Mesenchymal stem cell (in vitro differentiated cells and primary cell): ENCODE results near the gene CHAC1.

Source experiments
- DNase-seq: peaks from one replicate; pipeline ENCODE4 v3.0.0-alpha.2; 2013
- H2AFZ ChIP-seq: one replicate; pipeline ENCODE4 v1.6.1; 2013; ENCODE audit warnings: low read depth, mild to moderate bottlenecking, control low read depth, inconsistent platforms, low read length, moderate library complexity
- H2AK5ac ChIP-seq: 2 replicates; pipeline ENCODE4 v1.6.1; 2013; ENCODE audit warnings: low read length, moderate library complexity, mild to moderate bottlenecking, inconsistent platforms; ENCODE audit not compliant: severe bottlenecking
- H2BK120ac ChIP-seq: one replicate; pipeline ENCODE4 v1.6.1; 2013; ENCODE audit warnings: low read depth, mild to moderate bottlenecking, inconsistent platforms, low read length, moderate library complexity
- H2BK12ac ChIP-seq, 2 experiments: one replicate each; pipeline ENCODE4 v1.6.1; 2013; ENCODE audit warnings: inconsistent platforms in 2 of 2, low read length in 2 of 2, mild to moderate bottlenecking in 2 of 2, moderate library complexity in 2 of 2, control low read depth in 1 of 2
- H2BK15ac ChIP-seq: one replicate; pipeline ENCODE4 v1.6.1; 2013; ENCODE audit warnings: mild to moderate bottlenecking, low read depth, inconsistent platforms; ENCODE audit not compliant: poor library complexity, severe bottlenecking
- H2BK5ac ChIP-seq: 2 replicates; pipeline ENCODE4 v1.6.1; 2013; ENCODE audit warnings: low read depth, mild to moderate bottlenecking, low read length, control low read depth, inconsistent platforms; ENCODE audit not compliant: poor library complexity, severe bottlenecking
- H3K14ac ChIP-seq, 2 experiments: one replicate each; pipeline ENCODE4 v1.6.1; 2013; ENCODE audit warnings: inconsistent platforms in 2 of 2, low read length in 2 of 2, control low read depth in 1 of 2, mild to moderate bottlenecking in 1 of 2, moderate library complexity in 1 of 2
- H3K18ac ChIP-seq, 2 experiments: one replicate each; pipeline ENCODE4 v1.6.1; 2013; ENCODE audit warnings: inconsistent platforms in 2 of 2, low read length in 2 of 2, control low read depth in 1 of 2, low read depth in 1 of 2, mild to moderate bottlenecking in 1 of 2
- H3K23ac ChIP-seq, 2 experiments: one replicate each; pipeline ENCODE4 v1.6.1; 2013; ENCODE audit warnings: inconsistent platforms in 2 of 2, low read length in 2 of 2, mild to moderate bottlenecking in 2 of 2, moderate library complexity in 2 of 2, control low read depth in 1 of 2
- H3K27ac ChIP-seq: 2 replicates; pipeline ENCODE4 v1.5.1; 2013; ENCODE audit warnings: mild to moderate bottlenecking, moderate library complexity, low read length, control low read depth, inconsistent platforms; ENCODE audit not compliant: poor library complexity, severe bottlenecking
- H3K27me3 ChIP-seq, 2 experiments: 2 replicates each; pipeline versions ENCODE4 v1.6.1 to v1.7.0; 2013; ENCODE audit warnings: low read length in 2 of 2, mild to moderate bottlenecking in 2 of 2, moderate library complexity in 2 of 2, control low read depth in 1 of 2, inconsistent platforms in 1 of 2; ENCODE audit not compliant: control insufficient read depth in 1 of 2, insufficient read depth in 1 of 2
- H3K36me3 ChIP-seq, 2 experiments: 2 replicates each; pipeline versions ENCODE4 v1.6.1 to v1.7.0; 2013; ENCODE audit warnings: low read length in 2 of 2, control low read depth in 1 of 2, inconsistent platforms in 1 of 2, low read depth in 1 of 2, mild to moderate bottlenecking in 1 of 2; ENCODE audit not compliant: insufficient read depth in 2 of 2, control insufficient read depth in 1 of 2
- H3K4ac ChIP-seq, 2 experiments: one replicate each; pipeline ENCODE4 v1.6.1; 2013; ENCODE audit warnings: inconsistent platforms in 2 of 2, low read length in 2 of 2, mild to moderate bottlenecking in 2 of 2, moderate library complexity in 2 of 2, control low read depth in 1 of 2, low read depth in 1 of 2
- H3K4me1 ChIP-seq: 2 replicates; pipeline ENCODE4 v1.6.1; 2013; ENCODE audit warnings: low read depth, low read length, control low read depth; ENCODE audit not compliant: control insufficient read depth, insufficient read depth
- H3K4me2 ChIP-seq: 2 replicates; pipeline ENCODE4 v1.6.1; 2013; ENCODE audit warnings: low read length, mild to moderate bottlenecking, inconsistent platforms; ENCODE audit not compliant: poor library complexity, severe bottlenecking
- H3K4me3 ChIP-seq, 2 experiments: 2 replicates each; pipeline versions ENCODE4 v1.5.1 to v1.7.0; 2013; ENCODE audit warnings: low read length in 2 of 2, mild to moderate bottlenecking in 2 of 2, control low read depth in 1 of 2, low read depth in 1 of 2; ENCODE audit not compliant: insufficient read depth in 1 of 2
- H3K79me1 ChIP-seq: replicated peaks from 2 replicates; pipeline ENCODE4 v1.6.1; 2013; ENCODE audit warnings: mild to moderate bottlenecking, control low read depth, low read length, inconsistent platforms; ENCODE audit not compliant: poor library complexity, severe bottlenecking
- H3K9ac ChIP-seq: 2 replicates; pipeline ENCODE4 v1.7.0; 2013; ENCODE audit warnings: mild to moderate bottlenecking, low read length, moderate library complexity
- H3K9me3 ChIP-seq: 2 replicates; pipeline ENCODE4 v1.7.0; 2013; ENCODE audit warnings: mild to moderate bottlenecking, low read length; ENCODE audit not compliant: control insufficient read depth
- H4K8ac ChIP-seq: one replicate; pipeline ENCODE4 v1.6.1; 2013; ENCODE audit warnings: inconsistent platforms, mild to moderate bottlenecking, low read length, moderate library complexity
- H4K91ac ChIP-seq: one replicate; pipeline ENCODE4 v1.6.1; 2013; ENCODE audit warnings: mild to moderate bottlenecking, low read length, inconsistent platforms
- WGBS: methylation state at CpG from one replicate; pipeline ENCODE4 v1.1.7; 2013; ENCODE audit warnings: mixed read lengths; 5-methylcytosine and 5-hydroxymethylcytosine counted together

Gene CHAC1

DNA sequence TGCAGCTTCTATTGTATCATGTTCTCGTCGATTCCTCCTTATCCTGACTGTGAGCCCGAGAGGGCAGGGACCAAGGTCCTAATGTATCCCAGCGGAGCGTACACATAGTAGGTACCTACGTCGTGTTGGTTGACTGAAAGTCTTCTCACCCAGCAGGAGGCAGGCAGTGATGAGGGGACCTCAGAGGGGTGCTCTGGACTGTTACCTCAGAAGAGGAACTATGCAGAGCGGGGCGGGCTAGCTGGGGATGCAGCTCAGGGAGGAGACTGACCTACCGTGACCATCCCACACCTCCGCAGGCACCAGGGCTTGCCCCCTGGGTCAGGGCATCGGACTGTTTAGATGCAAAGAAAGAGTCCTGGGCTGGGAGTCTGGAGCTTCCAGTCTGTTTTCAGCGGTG is 11.4 kb downstream of the CHAC1 start:
- Histone ChIP-seq H3K9me3 (no peaks in the 10 kb centered on the region), H3K27ac (no peak overlapping the region), H3K9ac (no peak overlapping the region), H3K27me3 (peaks cover 0 to 25% of the 10 kb centered on the region in 2 experiments), H4K91ac (no peak overlapping the region), H2AFZ (no peak overlapping the region), H2BK12ac (peak overlapping the region in 1 of 2 experiments; percentile 43), H3K4ac (peak overlapping the region in 1 of 2 experiments; percentile 20), H3K4me1 (peaks cover 5% of the 10 kb centered on the region), H3K18ac (no peak overlapping the region), H2BK120ac (no peak overlapping the region), H3K4me3 (no peak overlapping the region), H2AK5ac (no peak overlapping the region), H3K36me3 (no peaks in the 10 kb centered on the region), H3K23ac (no peak overlapping the region), H3K14ac (no peak overlapping the region), H2BK15ac (no peak overlapping the region), H3K79me1 (no peaks in the 10 kb centered on the region), H3K4me2 (no peak overlapping the region), H2BK5ac (no peak overlapping the region), H4K8ac (no peak overlapping the region)
- no peak for DNase-seq
- 88% methylated on average over 10 of the region's 13 CpGs for WGBS

DNA sequence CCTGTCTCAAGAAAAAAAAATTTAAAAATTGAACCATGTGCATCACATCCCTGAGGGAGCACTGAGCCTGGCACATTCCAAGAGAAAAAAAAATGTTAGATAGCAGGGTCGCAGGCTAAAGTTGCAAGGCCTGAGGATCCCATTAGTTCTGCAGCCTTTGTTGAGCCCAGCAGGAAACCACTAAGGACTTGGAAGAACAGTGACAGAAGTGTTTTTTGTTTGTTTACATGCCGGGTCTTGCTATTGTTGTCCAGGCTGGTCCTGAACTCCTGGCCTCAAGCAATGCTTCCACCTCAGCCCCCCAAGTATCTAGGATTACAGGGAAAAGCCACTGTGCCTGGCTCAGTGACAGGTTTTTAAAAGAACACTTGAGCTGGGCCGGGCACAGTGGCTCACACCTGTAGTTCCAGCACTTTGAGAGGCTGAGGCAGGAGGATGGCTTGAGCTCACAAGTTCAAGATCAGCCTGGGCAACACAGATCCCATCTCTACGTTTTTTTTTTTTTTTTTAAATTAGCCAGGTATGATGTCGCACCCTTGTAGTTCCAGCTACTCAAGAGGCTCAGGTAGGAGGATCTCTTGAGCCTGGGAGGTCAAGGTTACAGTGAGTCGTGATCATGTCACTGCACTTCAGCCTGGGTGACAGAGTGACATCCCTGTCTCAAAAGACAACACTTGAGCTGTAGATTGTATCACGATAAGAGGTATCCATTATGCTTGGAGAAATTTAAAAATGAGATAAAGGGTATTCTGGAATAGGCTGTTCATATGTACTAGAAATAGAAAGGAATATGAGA is 15.2 kb downstream of the CHAC1 start:
- Histone ChIP-seq H3K14ac (no peak overlapping the region), H3K9ac (no peak overlapping the region), H2BK5ac (no peak overlapping the region), H3K4me2 (no peak overlapping the region), H3K4me1 (peaks cover 4% of the 10 kb centered on the region), H2BK15ac (no peak overlapping the region), H3K4me3 (no peak overlapping the region), H3K27ac (no peak overlapping the region), H2BK120ac (no peak overlapping the region), H2AK5ac (no peak overlapping the region), H3K79me1 (no peaks in the 10 kb centered on the region), H3K23ac (no peak overlapping the region), H3K36me3 (peaks cover 0 to 3% of the 10 kb centered on the region in 2 experiments), H2BK12ac (peak overlapping the region in 1 of 2 experiments; percentile 1), H3K9me3 (no peaks in the 10 kb centered on the region), H3K4ac (no peak overlapping the region), H4K91ac (peak overlapping the region; percentile 2), H3K27me3 (peaks cover 0 to 9% of the 10 kb centered on the region in 2 experiments), H4K8ac (no peak overlapping the region), H2AFZ (no peak overlapping the region), H3K18ac (no peak overlapping the region)
- DNase-seq: no peak
- 77% methylated on average over 7 of the region's 7 CpGs for WGBS

- Histone ChIP-seq H2AK5ac (no peak overlapping the region), H2BK120ac (no peak overlapping the region), H3K4me1 (peaks cover 4% of the 10 kb centered on the region), H2BK5ac (no peak overlapping the region), H3K79me1 (no peaks in the 10 kb centered on the region), H3K4ac (no peak overlapping the region), H3K9ac (no peak overlapping the region), H2BK15ac (no peak overlapping the region), H2AFZ (no peak overlapping the region), H3K9me3 (no peaks in the 10 kb centered on the region), H3K36me3 (peaks cover 2 to 3% of the 10 kb centered on the region in 2 experiments), H4K8ac (peak overlapping the region; percentile 20), H3K23ac (no peak overlapping the region), H3K18ac (no peak overlapping the region), H3K27me3 (peaks cover 0 to 5% of the 10 kb centered on the region in 2 experiments), H3K4me3 (no peak overlapping the region), H2BK12ac (no peak overlapping the region), H3K14ac (no peak overlapping the region), H3K27ac (no peak overlapping the region), H3K4me2 (no peak overlapping the region), H4K91ac (peak overlapping the region; percentile 53)
- DNase-seq: no peak
- 96% methylated on average over 8 of the region's 8 CpGs for WGBS
Observed at GRCh38 chr15:40969363-40969762, 16.1 kb downstream of the CHAC1 start.

DNA sequence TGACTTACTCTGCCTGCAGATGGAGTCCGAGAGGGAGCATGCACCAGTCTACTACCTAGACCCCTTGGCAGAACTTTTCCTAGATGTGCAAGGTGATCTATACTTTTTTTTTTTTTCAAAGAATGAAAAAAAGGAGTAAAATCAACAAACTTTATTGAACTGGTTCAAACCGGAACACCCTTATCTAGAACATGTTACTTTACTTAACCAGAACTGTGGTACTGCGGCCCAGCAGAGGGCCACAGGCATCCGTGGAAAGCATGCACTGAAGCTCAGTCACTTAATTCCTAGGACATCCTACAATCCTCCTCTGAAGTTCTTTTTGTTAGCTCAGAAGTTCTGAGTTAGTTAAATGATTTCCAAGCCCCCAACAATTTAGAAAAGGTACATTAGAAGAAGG is 21.6 kb downstream of the CHAC1 start:
- Histone ChIP-seq H2BK120ac (no peak overlapping the region), H2AK5ac (no peak overlapping the region), H3K9ac (no peak overlapping the region), H2AFZ (no peak overlapping the region), H3K79me1 (peaks cover 3% of the 10 kb centered on the region), H4K8ac (no peak overlapping the region), H3K4me2 (no peak overlapping the region), H4K91ac (no peak overlapping the region), H2BK15ac (no peak overlapping the region), H3K9me3 (no peaks in the 10 kb centered on the region), H3K18ac (no peak overlapping the region), H3K23ac (no peak overlapping the region), H2BK5ac (no peak overlapping the region), H3K27me3 (no peaks in the 10 kb centered on the region), H3K36me3 (peaks cover 44 to 48% of the 10 kb centered on the region in 2 experiments), H3K4me1 (peaks cover 3% of the 10 kb centered on the region), H2BK12ac (no peak overlapping the region), H3K4me3 (no peak overlapping the region), H3K4ac (no peak overlapping the region), H3K27ac (no peak overlapping the region), H3K14ac (no peak overlapping the region)
- DNase-seq: no peak
- 98% methylated on average over 4 of the region's 4 CpGs for WGBS
